GM12892 (cell line): Measurements from ENCODE around the gene E2F4.

Source experiments
- POLR2A ChIP-seq: IDR thresholded peaks from 2 replicates; pipeline ENCODE4 v1.6.1; 2011; ENCODE audit warnings: low read depth, low read length, control low read depth
- POLR2AphosphoS5 ChIP-seq: IDR thresholded peaks from 2 replicates; pipeline ENCODE4 v1.6.1; 2011; ENCODE audit warnings: low read depth, low read length, control low read depth
- TAF1 ChIP-seq: IDR thresholded peaks from 2 replicates; pipeline ENCODE4 v1.6.1; 2011; ENCODE audit warnings: low read depth, mild to moderate bottlenecking, control low read depth, low read length, borderline replicate concordance

DNA sequence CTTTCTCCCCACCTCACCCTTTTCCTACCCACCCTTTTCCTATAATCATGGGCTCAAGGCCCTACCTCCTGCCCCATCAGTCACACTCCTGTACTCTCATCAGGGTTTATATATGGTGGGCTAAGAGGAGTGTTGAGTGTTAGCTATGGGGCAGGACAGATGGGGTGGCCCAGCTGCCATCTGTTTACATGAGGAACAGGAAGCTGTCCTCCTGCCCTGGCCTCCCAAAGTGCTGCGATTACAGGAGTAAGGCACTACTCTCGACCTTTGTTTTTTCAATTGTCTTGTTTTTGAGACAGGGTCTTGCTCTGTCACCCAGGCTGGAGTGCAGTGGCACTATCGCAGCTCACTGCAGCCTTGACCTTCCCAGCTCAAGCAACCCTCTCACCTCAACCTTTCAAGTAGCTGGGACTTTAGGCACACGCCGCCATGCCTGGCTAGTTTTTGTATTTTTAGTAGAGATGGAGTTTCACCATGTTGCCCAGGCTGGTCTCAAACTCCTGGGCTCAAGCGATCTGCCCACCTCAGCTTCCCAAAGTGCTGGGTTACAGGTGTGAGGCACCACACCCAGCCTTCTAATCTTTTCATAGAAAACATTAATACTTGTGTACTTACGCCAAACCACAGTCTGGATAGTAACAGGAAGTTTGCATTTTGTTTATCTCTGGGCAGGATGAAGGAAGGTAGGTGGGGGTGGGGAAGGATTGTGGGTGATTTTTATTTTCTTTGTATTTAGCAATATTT is 33.9 kb upstream of the E2F4 start:
- no peak for TF ChIP-seq POLR2A
- TF ChIP-seq TAF1, result no peak
- no peak for TF ChIP-seq POLR2AphosphoS5
